Measurements from ENCODE around the gene TBC1D22A. TPM values are rescaled to one million over a fixed set of nuclear protein-coding genes. Genes with fewer than 3 reads are reported as not detected.

TBC1D22A gene
- total and polyA plus RNA-seq, 9 of the 15 experiments (the other 6 are each of a cell fraction or from before 2014, with no cell fraction given): 0.20 to 11.5 (median 5.2) TPM

DNA sequence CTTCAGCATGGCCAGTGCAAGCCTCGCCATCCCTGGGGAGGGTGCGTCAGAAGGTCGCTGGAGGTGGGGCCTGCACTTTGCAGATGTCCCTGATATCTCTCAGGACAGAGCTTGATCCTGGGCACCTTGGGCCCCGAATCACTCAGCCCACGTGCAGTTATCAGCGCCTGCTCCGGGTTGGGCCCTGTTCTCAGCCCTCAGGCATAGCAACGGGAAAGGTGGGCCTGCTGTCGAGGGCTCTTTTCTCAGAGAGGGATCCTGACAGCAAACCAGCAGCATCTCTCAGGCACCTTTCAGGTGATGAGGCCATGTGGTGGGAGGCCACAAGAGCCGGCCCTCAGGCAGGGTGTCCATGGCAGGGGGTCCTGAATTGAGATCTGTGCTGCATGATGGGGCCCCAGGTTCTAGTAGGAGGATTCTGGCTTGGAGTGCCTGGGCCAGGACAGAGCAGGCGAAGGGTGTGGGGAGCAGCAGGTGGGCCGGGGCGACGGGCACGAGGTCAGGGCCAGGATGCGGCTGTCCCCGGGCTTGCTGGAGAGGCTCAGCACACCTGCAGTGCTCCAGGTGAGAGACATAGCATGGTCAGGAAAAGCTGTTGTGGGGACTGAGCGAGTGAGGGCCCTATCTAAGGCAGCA, 280.5 kb downstream of the TBC1D22A start:
- TF ChIP-seq PML (IDR thresholded peaks at IDR 0.05; ENCODE audit: low read length) (no peak), NR3C1 (CRISPR knock-in tag; IDR thresholded peaks at IDR 0.05) (no peak), ZNF347 (CRISPR knock-in tag; IDR thresholded peaks at IDR 0.05; ENCODE audit: low read depth) (no peak), CBFA2T3 (IDR thresholded peaks at IDR 0.05) (no peak), CHD4 (IDR thresholded peaks at IDR 0.05; ENCODE audit: insufficient read depth, insufficient replicate concordance, low read depth, low read length, poor library complexity, severe bottlenecking) (no peak), MIER1 (IDR thresholded peaks at IDR 0.05; ENCODE audit: low read depth) (no peak), ZNF766 (CRISPR knock-in tag; conservative IDR thresholded peaks at IDR 0.05) (no peak), NR1H2 (CRISPR knock-in tag; IDR thresholded peaks at IDR 0.05) (no peak), PHF20 (IDR thresholded peaks at IDR 0.05; ENCODE audit: partially characterized antibody) (no peak), NFATC3 (IDR thresholded peaks at IDR 0.05) (no peak), BHLHE40 (IDR thresholded peaks at IDR 0.05; ENCODE audit: low read length) (no peak), STAG1 (CRISPR knock-in tag; IDR thresholded peaks at IDR 0.05; ENCODE audit: borderline replicate concordance) (no peak), RUNX1 (IDR thresholded peaks at IDR 0.05; ENCODE audit: low read depth) (no peak), ZNF75A (CRISPR knock-in tag; IDR thresholded peaks at IDR 0.05) (no peak), MCM2 (IDR thresholded peaks at IDR 0.05; ENCODE audit: low read depth) (no peak), NFE2 (IDR thresholded peaks at IDR 0.05; ENCODE audit: low read depth) (no peak), TAF1 (IDR thresholded peaks at IDR 0.05; ENCODE audit: control insufficient read depth, extremely low read depth, insufficient read depth, low read length, severe bottlenecking) (no peak)
- TF ChIP-seq, protein P1, sequence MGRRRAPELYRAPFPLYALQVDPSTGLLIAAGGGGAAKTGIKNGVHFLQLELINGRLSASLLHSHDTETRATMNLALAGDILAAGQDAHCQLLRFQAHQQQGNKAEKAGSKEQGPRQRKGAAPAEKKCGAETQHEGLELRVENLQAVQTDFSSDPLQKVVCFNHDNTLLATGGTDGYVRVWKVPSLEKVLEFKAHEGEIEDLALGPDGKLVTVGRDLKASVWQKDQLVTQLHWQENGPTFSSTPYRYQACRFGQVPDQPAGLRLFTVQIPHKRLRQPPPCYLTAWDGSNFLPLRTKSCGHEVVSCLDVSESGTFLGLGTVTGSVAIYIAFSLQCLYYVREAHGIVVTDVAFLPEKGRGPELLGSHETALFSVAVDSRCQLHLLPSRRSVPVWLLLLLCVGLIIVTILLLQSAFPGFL (CRISPR knock-in tag; IDR thresholded peaks at IDR 0.05): no peak
- TF ChIP-seq, protein P2, sequence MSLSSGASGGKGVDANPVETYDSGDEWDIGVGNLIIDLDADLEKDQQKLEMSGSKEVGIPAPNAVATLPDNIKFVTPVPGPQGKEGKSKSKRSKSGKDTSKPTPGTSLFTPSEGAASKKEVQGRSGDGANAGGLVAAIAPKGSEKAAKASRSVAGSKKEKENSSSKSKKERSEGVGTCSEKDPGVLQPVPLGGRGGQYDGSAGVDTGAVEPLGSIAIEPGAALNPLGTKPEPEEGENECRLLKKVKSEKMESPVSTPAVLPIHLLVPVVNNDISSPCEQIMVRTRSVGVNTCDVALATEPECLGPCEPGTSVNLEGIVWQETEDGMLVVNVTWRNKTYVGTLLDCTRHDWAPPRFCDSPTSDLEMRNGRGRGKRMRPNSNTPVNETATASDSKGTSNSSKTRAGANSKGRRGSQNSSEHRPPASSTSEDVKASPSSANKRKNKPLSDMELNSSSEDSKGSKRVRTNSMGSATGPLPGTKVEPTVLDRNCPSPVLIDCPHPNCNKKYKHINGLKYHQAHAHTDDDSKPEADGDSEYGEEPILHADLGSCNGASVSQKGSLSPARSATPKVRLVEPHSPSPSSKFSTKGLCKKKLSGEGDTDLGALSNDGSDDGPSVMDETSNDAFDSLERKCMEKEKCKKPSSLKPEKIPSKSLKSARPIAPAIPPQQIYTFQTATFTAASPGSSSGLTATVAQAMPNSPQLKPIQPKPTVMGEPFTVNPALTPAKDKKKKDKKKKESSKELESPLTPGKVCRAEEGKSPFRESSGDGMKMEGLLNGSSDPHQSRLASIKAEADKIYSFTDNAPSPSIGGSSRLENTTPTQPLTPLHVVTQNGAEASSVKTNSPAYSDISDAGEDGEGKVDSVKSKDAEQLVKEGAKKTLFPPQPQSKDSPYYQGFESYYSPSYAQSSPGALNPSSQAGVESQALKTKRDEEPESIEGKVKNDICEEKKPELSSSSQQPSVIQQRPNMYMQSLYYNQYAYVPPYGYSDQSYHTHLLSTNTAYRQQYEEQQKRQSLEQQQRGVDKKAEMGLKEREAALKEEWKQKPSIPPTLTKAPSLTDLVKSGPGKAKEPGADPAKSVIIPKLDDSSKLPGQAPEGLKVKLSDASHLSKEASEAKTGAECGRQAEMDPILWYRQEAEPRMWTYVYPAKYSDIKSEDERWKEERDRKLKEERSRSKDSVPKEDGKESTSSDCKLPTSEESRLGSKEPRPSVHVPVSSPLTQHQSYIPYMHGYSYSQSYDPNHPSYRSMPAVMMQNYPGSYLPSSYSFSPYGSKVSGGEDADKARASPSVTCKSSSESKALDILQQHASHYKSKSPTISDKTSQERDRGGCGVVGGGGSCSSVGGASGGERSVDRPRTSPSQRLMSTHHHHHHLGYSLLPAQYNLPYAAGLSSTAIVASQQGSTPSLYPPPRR (CRISPR knock-in tag; IDR thresholded peaks at IDR 0.05; ENCODE audit: borderline replicate concordance): no peak
- no peak overlapping the region for H3K9ac ChIP-seq (ENCODE audit: insufficient read depth in 1 of 2, low read depth in 2 of 2, low read length in 2 of 2)
- intact Hi-C loops (cut with micrococcal nuclease) (no loop called here), in situ Hi-C loops (cut with MboI) (no loop called here)
- H3K9me1 ChIP-seq (ENCODE audit: control insufficient read depth, insufficient read depth, low read length): no peaks in the 10 kb centered on the region
- 0 out of 2 replicates have a peak, but pooled peaks cover 2% of the 10 kb centered on the region for H4K20me1 ChIP-seq (replicated peaks; ENCODE audit: control insufficient read depth, insufficient read depth, low read length)
- no peak overlapping the region for H2AFZ ChIP-seq (ENCODE audit: low read depth, low read length)
- CTCF ChIA-PET (ENCODE audit: low intra/inter-chr PET ratio): no interaction called here
- no peak overlapping the region for H3K4me2 ChIP-seq (ENCODE audit: insufficient read depth, low read length)
- peaks cover 0 to 15% of the 10 kb centered on the region in 2 experiments; a peak in 2 of 5 replicates for H3K4me1 ChIP-seq (replicated peaks in 1 of 2; ENCODE audit: control insufficient read depth in 2 of 2, insufficient read depth in 2 of 2, low read length in 2 of 2)
- H3K27ac ChIP-seq (ENCODE audit: extremely low read depth, low read depth, low read length): no peak overlapping the region
- ATAC-seq (no peak), FAIRE-seq (no peak), DNase-seq (ENCODE audit: extremely low read depth in 1 of 4, low spot score in 3 of 4) (no peak)
- no peak overlapping the region for H3K4me3 ChIP-seq
- no peaks in the 10 kb centered on the region for H3K27me3 ChIP-seq (ENCODE audit: control insufficient read depth in 2 of 2, insufficient read depth in 2 of 2, low read length in 2 of 2)
- POLR2A ChIA-PET: no interaction called here
- BruUV-seq (replicated peaks): no TSS peak
- no peaks in the 10 kb centered on the region for H3K9me3 ChIP-seq (replicated peaks; ENCODE audit: control insufficient read depth, insufficient read depth, low read depth, low read length)
- H3K36me3 ChIP-seq (ENCODE audit: control insufficient read depth, insufficient read depth, low read length): no peaks in the 10 kb centered on the region
- no peaks in the 10 kb centered on the region for H3K79me2 ChIP-seq (ENCODE audit: control insufficient read depth, insufficient read depth, low read length)
- 43% methylated on average over 15 of the region's 18 CpGs for WGBS (ENCODE audit: insufficient coverage, low coverage, missing lambda C conversion rate)

Measured in K562 (cell line).